HG03064 (cell line): ENCODE results near the gene SORCS2.

Experiments
- ATAC-seq: cut with Tn5 transposase; IDR thresholded peaks from one replicate; pipeline ENCODE4 v1.9.1; 2021; ENCODE audit warnings: low read depth; ENCODE audit not compliant: unreplicated experiment

The SORCS2 gene

GRCh38 chr4:7332216-7333023, 140.1 kb downstream of the SORCS2 start:
- ATAC-seq, result no peak

DNA sequence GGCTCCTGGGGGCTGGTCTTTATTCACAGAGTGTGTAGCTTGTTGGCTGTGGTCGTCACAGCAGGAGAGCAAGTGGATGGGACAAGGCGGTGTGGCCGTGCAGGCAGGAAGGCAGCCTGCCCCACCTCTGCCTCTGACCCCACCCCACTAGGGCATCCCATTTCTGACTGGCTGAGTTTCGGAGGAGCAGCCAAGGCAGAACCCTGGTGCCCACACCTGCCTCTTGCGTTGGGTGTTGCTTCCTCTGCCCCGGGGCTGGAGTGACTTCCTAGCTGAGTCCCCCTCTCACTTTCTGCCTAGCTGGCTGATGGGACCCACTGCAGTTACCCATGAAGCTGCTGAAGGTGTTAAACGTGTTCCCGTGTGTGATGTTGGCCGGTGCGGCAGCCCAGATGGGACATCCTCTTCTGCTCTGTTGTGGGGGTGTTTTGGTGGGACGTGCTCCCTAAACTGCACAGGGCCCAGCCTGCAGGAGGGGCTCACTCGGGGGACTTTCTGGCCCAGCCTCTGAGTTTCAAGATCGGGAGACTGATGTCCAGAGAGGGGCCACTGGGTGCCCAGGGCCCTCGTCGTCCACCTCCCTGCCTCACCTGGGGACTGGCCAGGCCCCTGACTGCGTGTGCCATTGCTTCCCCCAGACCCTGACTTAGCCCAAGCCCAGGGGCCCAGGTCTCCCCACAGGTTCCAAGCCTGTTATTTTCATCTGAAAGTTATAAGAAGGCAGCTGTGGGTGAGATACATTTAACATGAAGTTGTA, 140.9 kb downstream of the SORCS2 start:
- ATAC-seq, result no peak

DNA sequence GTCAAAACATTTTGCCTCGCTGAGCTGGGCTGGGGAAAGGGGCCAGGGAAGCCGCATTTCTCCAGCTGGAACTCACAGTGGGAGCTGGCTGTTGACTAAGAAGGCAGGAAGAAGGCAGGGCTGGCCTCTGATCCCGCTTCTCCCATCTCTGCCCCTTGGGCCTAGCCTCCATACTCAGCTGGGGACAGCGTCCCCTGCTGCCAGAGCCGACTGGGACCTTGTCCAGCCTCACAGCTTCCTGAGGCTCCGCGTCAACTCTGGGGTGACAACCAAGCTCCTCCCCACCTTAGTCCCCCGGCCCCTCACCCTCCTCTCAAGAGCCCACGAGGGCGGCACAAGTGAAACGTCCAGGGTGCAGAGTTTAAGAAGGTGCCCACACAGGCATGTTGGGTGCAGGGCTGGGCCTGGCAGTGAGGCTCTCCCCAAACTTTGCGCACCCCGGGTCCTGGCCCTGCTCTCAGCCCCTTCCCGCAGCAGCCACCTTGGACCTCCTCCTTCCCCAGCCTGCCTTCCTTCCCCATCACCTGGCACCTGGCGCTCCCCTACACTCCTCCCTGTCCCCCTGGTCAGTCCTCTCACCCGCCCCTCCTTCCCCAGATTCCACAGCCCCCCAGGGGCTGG, 141.6 kb downstream of the SORCS2 start:
- ATAC-seq, result no peak

DNA sequence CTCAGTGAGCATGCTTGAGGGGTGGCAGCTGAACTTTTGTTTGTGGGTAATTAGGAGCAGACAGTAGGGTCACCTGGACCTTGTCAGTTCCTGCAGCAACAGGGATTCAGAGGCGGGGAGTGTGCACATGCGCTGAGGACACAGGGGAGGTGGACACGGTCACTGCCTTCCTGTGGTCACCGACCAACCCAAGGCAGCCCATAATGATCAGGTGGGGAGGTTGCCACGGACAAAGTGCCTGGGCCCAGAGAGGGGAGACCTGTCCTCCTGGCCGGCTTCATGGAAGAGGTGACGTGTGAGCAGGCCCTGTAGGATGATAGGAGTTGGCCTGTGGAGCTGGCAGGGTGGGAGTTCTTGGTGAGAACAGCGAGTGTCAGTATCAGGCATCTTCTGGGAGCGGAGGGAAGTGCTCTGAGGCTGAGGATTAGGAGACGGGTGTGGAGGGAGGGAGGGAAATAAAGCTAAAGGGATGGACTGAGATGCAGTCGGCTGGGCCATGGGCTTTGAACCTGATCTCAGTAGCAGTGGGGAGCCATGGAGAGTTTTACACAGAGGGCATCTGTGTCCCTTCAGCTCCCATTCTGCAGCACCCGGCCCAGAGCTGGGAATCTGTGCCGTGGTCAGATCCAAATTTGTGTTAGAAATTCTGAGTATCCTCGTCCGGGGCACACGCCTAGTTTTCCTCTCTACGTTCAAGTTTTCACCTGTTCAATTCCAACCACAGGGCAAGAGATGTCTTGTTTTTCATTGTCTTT, 142.4 kb downstream of the SORCS2 start:
- ATAC-seq, result no peak

DNA sequence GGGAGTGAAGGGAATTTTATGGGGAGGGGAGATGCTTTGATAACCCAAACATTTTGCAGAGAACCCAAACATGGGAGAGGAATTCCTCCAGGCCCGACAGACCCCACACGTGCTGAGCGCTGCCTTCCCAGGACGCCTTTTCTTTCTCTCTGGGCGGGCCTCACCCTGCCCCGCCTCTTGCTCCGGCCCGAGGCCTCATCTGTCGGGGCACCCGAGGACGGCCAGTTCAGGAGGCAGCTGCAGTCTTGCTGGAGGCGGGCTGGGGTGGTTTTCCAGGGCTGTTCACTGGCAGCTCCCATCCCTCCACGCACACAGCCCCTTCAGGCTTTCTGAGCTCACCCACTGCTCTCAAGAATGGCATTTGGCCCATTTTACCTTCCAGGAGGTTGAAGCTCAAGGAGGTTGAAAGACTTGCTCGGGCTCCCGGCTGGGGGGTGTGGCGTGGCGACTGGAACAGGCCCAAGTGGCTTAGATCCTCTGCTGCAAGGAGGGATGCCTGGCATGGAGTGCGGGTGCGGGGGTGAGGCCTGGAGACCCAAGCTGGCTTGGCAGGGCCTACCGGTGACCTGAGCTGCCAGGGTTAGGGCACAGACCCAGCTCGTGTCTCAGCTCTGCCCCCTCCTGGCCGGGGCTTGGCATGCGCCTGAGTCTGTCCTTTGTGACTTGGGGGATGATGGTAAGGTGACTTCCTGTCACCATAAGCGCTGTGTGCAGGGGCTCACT, 143.2 kb downstream of the SORCS2 start:
- ATAC-seq, result no peak

GRCh38 chr4:7336067-7336569, 143.8 kb downstream of the SORCS2 start:
- ATAC-seq, result no peak

GRCh38 chr4:7336732-7337131, 144.4 kb downstream of the SORCS2 start:
- ATAC-seq, result no peak

GRCh38 chr4:7337196-7338058, 145.1 kb downstream of the SORCS2 start:
- no peak for ATAC-seq

GRCh38 chr4:7338059-7338452, 145.7 kb downstream of the SORCS2 start:
- ATAC-seq, result no peak

- no peak for ATAC-seq
Observed at GRCh38 chr4:7338876-7339623, 146.7 kb downstream of the SORCS2 start.

- no peak for ATAC-seq
Observed at GRCh38 chr4:7339751-7340552, 147.6 kb downstream of the SORCS2 start.

GRCh38 chr4:7340553-7341433, 148.5 kb downstream of the SORCS2 start:
- no peak for ATAC-seq

DNA sequence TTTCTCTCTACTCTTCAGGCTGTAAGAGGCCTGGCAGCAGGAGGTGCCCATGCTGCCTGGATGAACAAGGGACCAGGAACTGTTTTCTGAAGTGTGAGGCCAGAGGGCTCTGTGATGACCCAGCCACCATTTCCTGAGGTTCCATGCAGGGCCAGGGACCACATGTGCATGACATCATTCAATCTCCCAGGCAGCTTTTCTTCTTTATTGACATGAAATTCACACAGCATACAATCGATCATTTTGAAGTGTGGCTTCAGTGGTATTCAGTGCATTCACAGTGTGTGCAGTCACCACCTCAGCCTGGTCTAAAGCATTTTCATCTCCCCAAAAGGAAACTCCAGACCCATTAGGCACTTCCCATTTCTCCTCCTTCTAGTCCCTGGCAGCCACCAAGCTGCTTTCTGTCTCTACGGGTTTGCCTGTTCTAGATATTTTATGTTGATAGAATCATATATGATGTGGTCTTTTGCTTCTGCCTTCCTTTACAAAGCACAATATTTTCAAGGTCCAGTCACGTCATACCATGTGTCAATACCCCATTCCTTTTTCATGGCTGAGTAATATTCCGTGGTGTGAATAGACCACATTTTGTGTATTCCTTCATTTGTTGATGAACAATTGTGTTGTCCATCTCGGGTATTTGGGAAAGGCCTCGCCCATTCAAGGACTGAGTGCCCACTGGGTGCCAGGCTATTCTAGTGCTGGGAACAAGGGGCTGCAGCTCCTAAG, 149.3 kb downstream of the SORCS2 start:
- no peak for ATAC-seq

- no peak for ATAC-seq
Observed at GRCh38 chr4:7342223-7343080, 150.1 kb downstream of the SORCS2 start.

- no peak for ATAC-seq
Observed at GRCh38 chr4:7343081-7343655, 150.8 kb downstream of the SORCS2 start.
